SH-SY5Y (cell line): ENCODE measurements around the gene COL19A1.

Experiments used
- GATA2 ChIP-seq: IDR thresholded peaks from 2 replicates; pipeline ENCODE4 v1.6.1; 2011; ENCODE audit warnings: mild to moderate bottlenecking, low read depth, low read length
- GATA3 ChIP-seq: IDR thresholded peaks from 2 replicates; pipeline ENCODE4 v1.6.1; 2011; ENCODE audit warnings: low read depth, mild to moderate bottlenecking, low read length, moderate library complexity

- TF ChIP-seq GATA2 (no peak), GATA3 (no peak)
Measured at GRCh38 chr6:69907981-69908498, 41.7 kb downstream of the COL19A1 start.
